AG04450 (cell line): ENCODE data around the gene PRC1. TPM values are rescaled to one million over a fixed set of nuclear protein-coding genes. Genes with fewer than 3 reads are reported as not detected.
"Not testable (repeated sequence)": the region's sequence is repeated elsewhere in the genome, so short reads cannot be mapped to it uniquely, and the experiment has no call there.

Source experiments
- CTCF ChIA-PET: fragments of 300-600, 350-600 bp; formaldehyde crosslinking; extraction: SDS; loops from one replicate; lab custom pipeline; 2022; ENCODE audit warnings: antibody characterized with exemption, inconsistent platforms; lab: Charles Lee
- POLR2A ChIA-PET: fragments of 350-600 bp; formaldehyde crosslinking; extraction: SDS; loops from one replicate; lab custom pipeline; 2021; ENCODE audit warnings: antibody characterized with exemption, inconsistent platforms; lab: Yijun Ruan, JAX
- DNase-seq: peaks from one replicate; pipeline ENCODE4 v3.0.0-alpha.2; 2011; ENCODE audit warnings: low read depth, low spot score
- H3K27ac ChIP-seq: one replicate; pipeline ENCODE4 v1.5.1; 2012; ENCODE audit warnings: low read depth, low read length, control low read depth
- H3K27me3 ChIP-seq: one replicate; pipeline ENCODE4 v1.6.0; 2012; ENCODE audit warnings: low read length; ENCODE audit not compliant: control insufficient read depth, insufficient read depth
- H3K4me3 ChIP-seq: 2 replicates; pipeline ENCODE4 v1.5.1; 2011; ENCODE audit warnings: mild to moderate bottlenecking, low read depth, low read length, control low read depth
- H3K9me3 ChIP-seq: 2 replicates; pipeline ENCODE4 v1.5.1; 2012; ENCODE audit warnings: low read length; ENCODE audit not compliant: control insufficient read depth, insufficient read depth
- polyA plus RNA-seq: library from polyadenylated mRNA; depleted of rRNA; stranded (reverse); fragments of >200 nt; gene quantifications from 2 replicates; pipeline ENCODE4 v1.2.3, GENCODE V29; 2011
- TF ChIP-seq, protein P1 (sequence below): IDR thresholded peaks from 2 replicates; pipeline ENCODE4 v1.5.1; 2011; ENCODE audit warnings: low read depth, low read length, control low read depth, inconsistent platforms

PRC1 gene
- polyA plus RNA-seq, 1 experiment: 77.5 TPM

GRCh38 chr15:90930861-90931574, 63.3 kb downstream of the PRC1 start:
- POLR2A ChIA-PET: interaction anchor here (0.6 to 1.0 kb wide), 2 partner anchors 9 to 119 kb away, joined by 3 read pairs; no protein-coding TSS in a partner anchor

DNA sequence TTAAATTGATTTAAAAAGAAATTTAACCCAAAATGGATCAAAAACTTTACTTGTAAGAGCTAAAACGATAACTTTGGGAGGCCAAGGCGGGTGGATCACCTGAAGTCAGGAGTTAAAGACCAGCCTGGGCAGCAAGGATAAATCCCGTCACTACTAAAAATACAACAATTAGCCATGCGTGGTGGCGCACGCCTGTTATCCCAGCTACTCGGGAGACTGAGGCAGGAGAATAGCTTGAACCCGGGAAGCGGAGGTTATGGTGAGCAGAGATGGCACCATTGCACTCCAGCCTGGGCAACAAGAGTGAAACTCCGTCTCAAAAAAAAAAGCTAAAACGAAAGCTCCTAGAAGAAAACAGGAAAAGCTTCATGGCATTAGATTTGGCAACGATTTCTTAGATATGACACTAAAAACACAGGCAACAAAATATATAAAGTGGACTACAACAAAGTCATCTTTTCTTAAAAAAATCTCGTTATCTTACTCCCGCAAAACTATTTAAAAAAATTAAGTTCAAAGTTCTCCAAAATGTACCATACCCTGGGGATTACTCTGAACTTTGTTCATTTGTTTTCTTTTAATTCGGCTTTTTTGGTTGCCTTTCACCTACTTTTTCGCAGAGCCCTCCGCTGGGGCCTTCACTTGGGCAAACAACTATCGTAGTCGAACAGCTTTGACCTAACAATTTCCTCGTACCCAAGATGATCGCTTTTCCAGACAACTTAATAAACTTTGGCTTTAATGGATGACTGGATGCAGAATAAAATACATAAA, 64.9 kb downstream of the PRC1 start:
- POLR2A ChIA-PET: no interaction called here

More at GRCh38 chr15:90930861-90931574, 63.3 kb downstream of the PRC1 start:
- Histone ChIP-seq H3K27ac (no peak overlapping the region), H3K27me3 (no peaks in the 10 kb centered on the region), H3K4me3 (peak overlapping the region; percentile 66), H3K9me3 (no peaks in the 10 kb centered on the region; the same call in 1 of the 2 replicates)
- no peak for DNase-seq
- CTCF ChIA-PET: interaction anchor here (0.7 to 7.4 kb wide), 11 partner anchors 9 to 606 kb away, joined by 3 to 98 read pairs (median 4); partner anchors contain the start of genes BLM and MAN2A2
- TF ChIP-seq, protein P1, sequence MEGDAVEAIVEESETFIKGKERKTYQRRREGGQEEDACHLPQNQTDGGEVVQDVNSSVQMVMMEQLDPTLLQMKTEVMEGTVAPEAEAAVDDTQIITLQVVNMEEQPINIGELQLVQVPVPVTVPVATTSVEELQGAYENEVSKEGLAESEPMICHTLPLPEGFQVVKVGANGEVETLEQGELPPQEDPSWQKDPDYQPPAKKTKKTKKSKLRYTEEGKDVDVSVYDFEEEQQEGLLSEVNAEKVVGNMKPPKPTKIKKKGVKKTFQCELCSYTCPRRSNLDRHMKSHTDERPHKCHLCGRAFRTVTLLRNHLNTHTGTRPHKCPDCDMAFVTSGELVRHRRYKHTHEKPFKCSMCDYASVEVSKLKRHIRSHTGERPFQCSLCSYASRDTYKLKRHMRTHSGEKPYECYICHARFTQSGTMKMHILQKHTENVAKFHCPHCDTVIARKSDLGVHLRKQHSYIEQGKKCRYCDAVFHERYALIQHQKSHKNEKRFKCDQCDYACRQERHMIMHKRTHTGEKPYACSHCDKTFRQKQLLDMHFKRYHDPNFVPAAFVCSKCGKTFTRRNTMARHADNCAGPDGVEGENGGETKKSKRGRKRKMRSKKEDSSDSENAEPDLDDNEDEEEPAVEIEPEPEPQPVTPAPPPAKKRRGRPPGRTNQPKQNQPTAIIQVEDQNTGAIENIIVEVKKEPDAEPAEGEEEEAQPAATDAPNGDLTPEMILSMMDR: no peak

GRCh38 chr15:90928106-90928505, 66.2 kb downstream of the PRC1 start:
- H3K9me3 ChIP-seq, H3K27me3 ChIP-seq, H3K4me3 ChIP-seq, DNase-seq, CTCF ChIA-PET, POLR2A ChIA-PET, H3K27ac ChIP-seq: not testable (repeated sequence)

More for the DNA sequence above, 64.9 kb downstream of the PRC1 start:
- Histone ChIP-seq H3K4me3 (peak overlapping the region; percentile 66), H3K9me3 (no peaks in the 10 kb centered on the region), H3K27ac (peak overlapping the region; percentile 33), H3K27me3 (no peaks in the 10 kb centered on the region)
- no peak for DNase-seq
- CTCF ChIA-PET: interaction anchor here (0.6 to 7.4 kb wide), 3 partner anchors 26 to 32 kb away, joined by 3 to 98 read pairs (median 18); partner anchors contain the start of gene MAN2A2
- TF ChIP-seq, protein P1: no peak

DNA sequence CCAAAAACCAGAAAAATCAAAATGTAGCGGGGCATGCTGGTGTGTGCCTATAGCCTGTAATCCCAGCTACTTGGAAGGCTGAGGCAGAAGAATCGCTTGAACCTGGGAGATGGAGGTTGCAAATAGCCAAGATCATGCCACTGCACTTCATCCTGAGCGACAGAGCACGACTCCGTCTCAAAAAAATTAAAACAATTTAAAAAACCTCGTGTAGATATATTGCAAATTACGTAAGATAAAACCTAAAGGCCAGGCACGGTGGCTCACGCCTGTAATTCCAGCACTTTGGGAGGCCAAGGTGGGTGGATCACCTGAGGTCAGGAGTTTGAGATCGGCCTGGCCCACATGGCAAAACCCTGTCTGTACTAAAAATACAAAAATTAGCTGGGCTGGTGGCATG, 67.6 kb downstream of the PRC1 start:
- CTCF ChIA-PET: interaction anchor here (0.7 to 2.5 kb wide), 3 partner anchors 7 to 112 kb away, joined by 5 to 17 read pairs (median 11); partner anchors contain the start of gene UNC45A
- H3K27ac ChIP-seq, H3K4me3 ChIP-seq, POLR2A ChIA-PET, DNase-seq, H3K9me3 ChIP-seq, H3K27me3 ChIP-seq: not testable (repeated sequence)

- Histone ChIP-seq H3K27me3 (no peaks in the 10 kb centered on the region), H3K4me3 (no peak overlapping the region), H3K9me3 (no peaks in the 10 kb centered on the region), H3K27ac (no peak overlapping the region)
- TF ChIP-seq, protein P1: no peak
- no peak for DNase-seq
- CTCF ChIA-PET: interaction anchor here (1.5 to 4.8 kb wide), 3 partner anchors 9 to 39 kb away, joined by 3 to 34 read pairs (median 11); partner anchors contain the start of genes HDDC3 and UNC45A
- POLR2A ChIA-PET: no interaction called here
Measured at GRCh38 chr15:90924375-90924774, 70.0 kb downstream of the PRC1 start.

DNA sequence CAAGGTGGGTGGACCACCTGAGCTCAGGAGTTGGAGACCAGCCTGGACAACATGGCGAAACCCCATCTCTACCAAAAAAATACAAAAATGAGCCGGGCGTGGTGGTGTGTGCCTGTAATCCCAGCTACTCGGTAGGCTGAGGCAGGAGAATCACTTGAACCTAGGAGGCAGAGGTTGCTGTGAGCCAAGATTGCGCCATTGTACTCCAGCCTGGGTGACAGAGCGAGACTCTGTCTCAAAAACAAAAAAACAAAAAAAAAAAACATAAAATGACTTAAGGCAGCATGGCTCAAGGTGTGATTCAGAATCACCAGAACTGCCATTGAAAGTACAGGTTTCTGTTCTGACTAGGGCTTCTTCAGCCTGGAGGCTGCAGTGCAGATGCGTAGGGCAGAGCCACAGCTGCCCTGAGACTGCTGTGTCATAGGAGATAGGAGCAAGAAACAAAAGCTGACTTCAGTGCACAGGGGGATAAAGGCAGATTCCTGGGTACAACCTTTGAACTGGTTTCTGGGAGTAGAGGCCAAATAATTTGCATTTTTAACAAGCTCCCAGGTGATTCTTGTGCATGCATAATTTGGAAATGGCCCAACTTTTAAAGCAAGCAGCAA, 71.5 kb downstream of the PRC1 start:
- ChIA-PET CTCF (interaction anchor here (0.6 to 4.8 kb wide), 2 partner anchors 11 to 712 kb away, joined by 3 to 34 read pairs; partner anchors contain the start of genes HDDC3 and UNC45A), POLR2A (interaction anchor here (0.9 kb wide), 1 partner anchor 10 kb away, joined by 3 read pairs; the partner anchor contains the start of gene HDDC3)
- not testable (repeated sequence) for H3K9me3 ChIP-seq, DNase-seq, H3K27ac ChIP-seq, H3K4me3 ChIP-seq, H3K27me3 ChIP-seq
